H1 (cell line): ENCODE results near the gene CDC26.

ENCODE experiments used
- CTCF ChIP-seq, 3 experiments: IDR thresholded peaks; 1 replicate in 2 of 3; 2 replicates in 1 of 3; pipeline versions ENCODE4 v1.5.1 to v1.6.1; 2011; ENCODE audit warnings: low read length in 3 of 3, mild to moderate bottlenecking in 3 of 3, inconsistent platforms in 2 of 3, low read depth in 1 of 3, moderate library complexity in 1 of 3; ENCODE audit not compliant: insufficient read depth in 1 of 3; ENCODE audit errors: control extremely low read depth in 1 of 3
- POLR2A ChIP-seq, 2 experiments: IDR thresholded peaks; 1 replicate in 1 of 2; 2 replicates in 1 of 2; pipeline ENCODE4 v1.6.1; 2011; ENCODE audit warnings: low read depth in 2 of 2, low read length in 2 of 2, mild to moderate bottlenecking in 2 of 2; ENCODE audit errors: control extremely low read depth in 1 of 2
- SUZ12 ChIP-seq: fragments of 200-600 bp; sonication (generic); IDR thresholded peaks from 2 replicates; pipeline ENCODE4 v1.6.1; 2012; ENCODE audit warnings: mild to moderate bottlenecking, inconsistent platforms, low read length, moderate library complexity, mixed read lengths

- TF ChIP-seq POLR2A (IDR thresholded peaks at IDR 0.05; ENCODE audit: control extremely low read depth in 1 of 2, low read depth in 2 of 2, low read length in 2 of 2) (no peak), CTCF (IDR thresholded peaks at IDR 0.05; ENCODE audit: control extremely low read depth in 1 of 3, insufficient read depth in 1 of 3, low read depth in 1 of 3, low read length in 3 of 3) (no peak), SUZ12 (no peak)
These were observed 38.3 kb downstream of the CDC26 start for GRCh38 chr9:113237026-113237425.
